Vagina (tissue), 2 donors: ENCODE measurements around the gene PARD6B.

Experiments used
- POLR2A ChIP-seq, 2 donors: fragments of 450-650 bp; IDR thresholded peaks; one replicate each; pipeline ENCODE4 v1.6.1; 2017; ENCODE audit warnings: antibody characterized with exemption in 2 of 2, mild to moderate bottlenecking in 2 of 2, moderate library complexity in 2 of 2
- TF ChIP-seq, protein P1 (sequence below), 3 experiments: fragments of 450-650 bp in 2 of 3; fragments of 200-600 bp in 1 of 3; sonication (generic) in 1 of 3; IDR thresholded peaks; one replicate each; pipeline ENCODE4 v1.5.1; 2017 to 2019; ENCODE audit warnings: antibody characterized with exemption in 3 of 3, mild to moderate bottlenecking in 2 of 3, moderate library complexity in 2 of 3

DNA sequence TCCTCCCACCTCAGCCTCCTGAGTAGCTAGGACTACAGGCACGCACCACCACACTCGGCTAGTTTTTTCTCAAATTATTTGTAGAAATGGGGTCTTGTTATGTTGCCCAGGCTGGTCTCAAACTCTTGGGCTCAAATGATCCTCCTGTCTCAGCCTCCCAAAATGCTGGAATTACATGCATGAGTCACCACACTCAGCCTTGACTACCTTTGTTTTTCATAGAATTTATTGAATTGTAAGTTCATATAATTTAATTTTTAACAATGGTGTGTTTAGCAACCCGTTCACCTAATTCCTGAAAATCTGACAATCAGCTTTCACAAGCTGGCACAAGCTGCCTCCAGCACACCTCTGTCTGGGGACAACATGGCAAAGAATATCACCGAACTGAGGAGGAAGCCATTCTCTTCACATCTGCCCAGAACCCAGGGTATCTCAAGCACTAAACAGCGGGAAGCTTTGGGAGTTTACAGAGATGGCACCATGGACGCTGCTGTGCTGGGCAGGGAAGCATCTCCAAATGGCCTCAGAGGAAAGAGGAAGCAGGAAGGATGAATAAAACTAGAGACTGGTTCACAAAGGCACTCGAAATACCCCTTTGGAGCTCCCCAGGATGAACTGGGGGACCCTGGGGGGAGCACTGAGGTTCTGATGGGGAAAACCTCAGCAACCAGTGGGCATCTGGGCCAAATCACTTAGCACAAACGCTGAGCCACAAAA, 43.0 kb upstream of the PARD6B start:
- no peak for TF ChIP-seq POLR2A (IDR thresholded peaks at IDR 0.05)
- TF ChIP-seq, protein P1, sequence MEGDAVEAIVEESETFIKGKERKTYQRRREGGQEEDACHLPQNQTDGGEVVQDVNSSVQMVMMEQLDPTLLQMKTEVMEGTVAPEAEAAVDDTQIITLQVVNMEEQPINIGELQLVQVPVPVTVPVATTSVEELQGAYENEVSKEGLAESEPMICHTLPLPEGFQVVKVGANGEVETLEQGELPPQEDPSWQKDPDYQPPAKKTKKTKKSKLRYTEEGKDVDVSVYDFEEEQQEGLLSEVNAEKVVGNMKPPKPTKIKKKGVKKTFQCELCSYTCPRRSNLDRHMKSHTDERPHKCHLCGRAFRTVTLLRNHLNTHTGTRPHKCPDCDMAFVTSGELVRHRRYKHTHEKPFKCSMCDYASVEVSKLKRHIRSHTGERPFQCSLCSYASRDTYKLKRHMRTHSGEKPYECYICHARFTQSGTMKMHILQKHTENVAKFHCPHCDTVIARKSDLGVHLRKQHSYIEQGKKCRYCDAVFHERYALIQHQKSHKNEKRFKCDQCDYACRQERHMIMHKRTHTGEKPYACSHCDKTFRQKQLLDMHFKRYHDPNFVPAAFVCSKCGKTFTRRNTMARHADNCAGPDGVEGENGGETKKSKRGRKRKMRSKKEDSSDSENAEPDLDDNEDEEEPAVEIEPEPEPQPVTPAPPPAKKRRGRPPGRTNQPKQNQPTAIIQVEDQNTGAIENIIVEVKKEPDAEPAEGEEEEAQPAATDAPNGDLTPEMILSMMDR (IDR thresholded peaks at IDR 0.05): no peak
